IMR-90 (cell line): ENCODE measurements around the gene ATP5F1D. TPM values are rescaled to one million over a fixed set of nuclear protein-coding genes. Genes with fewer than 3 reads are reported as not detected.

ENCODE experiments used
- CTCF ChIP-seq: conservative IDR thresholded peaks from 2 replicates; pipeline ENCODE4 v1.5.1; 2012; ENCODE audit warnings: mild to moderate bottlenecking, low read depth, low read length, improper control_type of control experiment
- polyA plus RNA-seq, 3 experiments: library from polyadenylated mRNA; depleted of rRNA; stranded (reverse); fragments of >200 nt; gene quantifications; 2 replicates each; pipeline ENCODE4 v1.2.3, GENCODE V29; 2012; ENCODE audit warnings: low replicate concordance in 1 of 3
- total RNA-seq: library from RNA; depleted of rRNA; stranded (reverse); fragments of >200 nt; gene quantifications from 2 replicates; pipeline ENCODE4 v1.2.3, GENCODE V29; 2012

The ATP5F1D gene
- total and polyA plus RNA-seq, 2 of the 4 experiments (the other 2 are of a cell fraction), result 7.3 to 140 TPM

- TF ChIP-seq CTCF, result no peak
Observed at GRCh38 chr19:1228161-1228957, 13.2 kb upstream of the ATP5F1D start (continued).
